Liver (tissue), 9 donors: ENCODE measurements around the gene GNAI3. TPM values are rescaled to one million over a fixed set of nuclear protein-coding genes. Genes with fewer than 3 reads are reported as not detected.
A peak's percentile ranks its signal among the peaks of the same experiment; 100 is the strongest.

ENCODE experiments used
- DNase-seq: peaks from one replicate; pipeline ENCODE4 v3.0.0-alpha.2; 2017; ENCODE audit warnings: low spot score
- H3K27ac ChIP-seq, 2 donors: one replicate each; pipeline ENCODE4 v1.7.0; 2013; ENCODE audit warnings: inconsistent platforms in 2 of 2, low read length in 2 of 2, control low read depth in 1 of 2, low read depth in 1 of 2, mild to moderate bottlenecking in 1 of 2
- H3K27me3 ChIP-seq, 4 donors: one replicate each; pipeline versions ENCODE4 v1.6.1 to v1.7.0; 2013; ENCODE audit warnings: low read length in 3 of 4, inconsistent platforms in 1 of 4, mild to moderate bottlenecking in 1 of 4, moderate library complexity in 1 of 4; ENCODE audit not compliant: control insufficient read depth in 4 of 4, insufficient read depth in 4 of 4
- H3K36me3 ChIP-seq, 4 donors: one replicate each; pipeline versions ENCODE4 v1.6.1 to v1.7.0; 2013; ENCODE audit warnings: low read length in 3 of 4, mild to moderate bottlenecking in 3 of 4, low read depth in 1 of 4, moderate library complexity in 1 of 4; ENCODE audit not compliant: control insufficient read depth in 4 of 4, insufficient read depth in 3 of 4
- H3K4me1 ChIP-seq, 4 donors: one replicate each; pipeline versions ENCODE4 v1.6.1 to v1.7.0; 2013; ENCODE audit warnings: low read length in 3 of 4, mild to moderate bottlenecking in 3 of 4, moderate library complexity in 1 of 4; ENCODE audit not compliant: control insufficient read depth in 4 of 4, insufficient read depth in 4 of 4
- H3K4me3 ChIP-seq, 3 donors: one replicate each; pipeline versions ENCODE4 v1.6.1 to v1.7.0; 2013; ENCODE audit warnings: low read length in 3 of 3, control low read depth in 1 of 3, low read depth in 1 of 3, mild to moderate bottlenecking in 1 of 3
- H3K9ac ChIP-seq, 2 donors: one replicate each; pipeline ENCODE4 v1.7.0; 2013; ENCODE audit warnings: low read length in 2 of 2, mild to moderate bottlenecking in 2 of 2, moderate library complexity in 2 of 2, control low read depth in 1 of 2, low read depth in 1 of 2
- H3K9me3 ChIP-seq, 4 donors: one replicate each; pipeline versions ENCODE4 v1.6.1 to v1.7.0; 2013; ENCODE audit warnings: low read length in 3 of 4; ENCODE audit not compliant: control insufficient read depth in 4 of 4
- ATF3 ChIP-seq: IDR thresholded peaks from 2 replicates; pipeline ENCODE4 v1.6.1; 2016; ENCODE audit warnings: antibody characterized with exemption
- EGR1 ChIP-seq, 2 donors: IDR thresholded peaks; 2 replicates each; pipeline ENCODE4 v1.6.1; 2016 to 2018; ENCODE audit warnings: antibody characterized with exemption in 2 of 2, low read depth in 2 of 2
- FOXA1 ChIP-seq: IDR thresholded peaks from 2 replicates; pipeline ENCODE4 v1.6.1; 2016; ENCODE audit warnings: antibody characterized with exemption
- FOXA2 ChIP-seq: IDR thresholded peaks from 2 replicates; pipeline ENCODE4 v1.6.1; 2016; ENCODE audit warnings: antibody characterized with exemption
- GABPA ChIP-seq, 2 donors: IDR thresholded peaks in 1 of 2; conservative IDR thresholded peaks in 1 of 2; 2 replicates each; pipeline ENCODE4 v1.6.1; 2016; ENCODE audit warnings: antibody characterized with exemption in 2 of 2, mild to moderate bottlenecking in 1 of 2, moderate library complexity in 1 of 2
- HNF4A ChIP-seq, 2 donors: conservative IDR thresholded peaks; 2 replicates each; pipeline ENCODE4 v1.6.1; 2016; ENCODE audit warnings: antibody characterized with exemption in 2 of 2, mild to moderate bottlenecking in 2 of 2
- HNF4G ChIP-seq: IDR thresholded peaks from 2 replicates; pipeline ENCODE4 v1.6.1; 2016; ENCODE audit warnings: antibody characterized with exemption
- JUND ChIP-seq, 2 donors: IDR thresholded peaks; 2 replicates each; pipeline ENCODE4 v1.6.1; 2016; ENCODE audit warnings: antibody characterized with exemption in 2 of 2
- NR2F2 ChIP-seq: IDR thresholded peaks from 2 replicates; pipeline ENCODE4 v1.6.1; 2016; ENCODE audit warnings: antibody characterized with exemption
- RAD21 ChIP-seq, 2 donors: IDR thresholded peaks; 2 replicates each; pipeline ENCODE4 v1.6.1; 2016; ENCODE audit warnings: antibody characterized with exemption in 2 of 2, mild to moderate bottlenecking in 2 of 2
- REST ChIP-seq: IDR thresholded peaks from 2 replicates; pipeline ENCODE4 v1.6.1; 2016; ENCODE audit warnings: antibody characterized with exemption, mild to moderate bottlenecking
- RXRA ChIP-seq, 2 donors: IDR thresholded peaks; 2 replicates each; pipeline ENCODE4 v1.6.1; 2017 to 2018; ENCODE audit warnings: antibody characterized with exemption in 2 of 2, mild to moderate bottlenecking in 1 of 2
- SP1 ChIP-seq: IDR thresholded peaks from 2 replicates; pipeline ENCODE4 v1.6.1; 2018; ENCODE audit warnings: antibody characterized with exemption, mild to moderate bottlenecking
- TAF1 ChIP-seq: conservative IDR thresholded peaks from 2 replicates; pipeline ENCODE4 v1.6.1; 2016; ENCODE audit warnings: antibody characterized with exemption, mild to moderate bottlenecking
- YY1 ChIP-seq: IDR thresholded peaks from 2 replicates; pipeline ENCODE4 v1.6.1; 2016; ENCODE audit warnings: antibody characterized with exemption, mild to moderate bottlenecking
- ZBTB33 ChIP-seq: IDR thresholded peaks from 2 replicates; pipeline ENCODE4 v1.6.1; 2016; ENCODE audit warnings: antibody characterized with exemption
- WGBS: extraction: QIAGEN DNeasy Blood & Tissue Kit; methylation state at CpG from one replicate; pipeline ENCODE4 v1.1.7; 2013; 5-methylcytosine and 5-hydroxymethylcytosine counted together
- polyA plus RNA-seq, 2 donors: library from polyadenylated mRNA; stranded (reverse) in 1 of 2; unstranded in 1 of 2; fragments of 200-250 nt in 1 of 2; fragments of >200 nt in 1 of 2; fragmentation: Nextera tagmentation in 1 of 2; extraction: Ambion mirVana in 1 of 2; gene quantifications; one replicate each; pipeline versions ENCODE4 v1.2.1 to v1.2.3, GENCODE V29; 2013 to 2015
- total RNA-seq, 2 donors: library from RNA; depleted of rRNA; stranded (reverse); fragments of >200 nt; gene quantifications; one replicate each; pipeline ENCODE4 v1.2.3, GENCODE V29; 2014
- TF ChIP-seq, protein P1 (sequence below): IDR thresholded peaks from 2 replicates; pipeline ENCODE4 v1.6.1; 2016; ENCODE audit warnings: antibody characterized with exemption
- donor health status: healthy.
- donor health status: healthy.
- donor health status: healthy.
- donor health status: healthy.
- donor health status: healthy.

The GNAI3 gene
- total and polyA plus RNA-seq, 4 donors, result 1.9 to 6.5 (median 4.3) TPM

- Histone ChIP-seq H3K9ac (no peak overlapping the region), H3K27ac (no peak overlapping the region), H3K9me3 (no peaks in the 10 kb centered on the region), H3K4me3 (no peak overlapping the region), H3K27me3 (no peaks in the 10 kb centered on the region), H3K36me3 (peaks cover 0 to 7% (median under 1%) of the 10 kb centered on the region in 4 donors), H3K4me1 (peaks cover 6 to 21% (median 12%) of the 10 kb centered on the region in 4 donors)
- no peak for DNase-seq
- no peak for TF ChIP-seq GABPA (IDR thresholded peaks at IDR 0.05 in 1 of 2, conservative IDR thresholded peaks at IDR 0.05 in 1 of 2)
- no peak for TF ChIP-seq JUND (IDR thresholded peaks at IDR 0.05)
- WGBS, result 94% methylated on average over 12 of the region's 12 CpGs
Measured at GRCh38 chr1:109654519-109654918, 106.1 kb downstream of the GNAI3 start.

- H3K4me3 ChIP-seq, result peak within 1 kb of the TSS; percentile 69 to 95 (median 87)
- peaks cover 6 to 21% (median 13%) of the 10 kb centered on the region in 4 donors for H3K4me1 ChIP-seq
- 1% methylated on average over 54 of the region's 54 CpGs for WGBS
- peak; percentile 80 for DNase-seq
- H3K27me3 ChIP-seq, result no peaks in the 10 kb centered on the region
- H3K9me3 ChIP-seq, result no peaks in the 10 kb centered on the region
- peaks cover 0 to 17% (median 2%) of the 10 kb centered on the region in 4 donors for H3K36me3 ChIP-seq
- peak within 1 kb of the TSS; percentile 82 to 87 for H3K27ac ChIP-seq
- peak within 1 kb of the TSS; percentile 68 to 94 for H3K9ac ChIP-seq
- TF ChIP-seq SP1, result peak; percentile 82
- TF ChIP-seq ZBTB33, result peak; percentile 83
- peak; percentile 57 for TF ChIP-seq NR2F2
- peak; percentile 83 for TF ChIP-seq YY1
- no peak for TF ChIP-seq FOXA2
- TF ChIP-seq ATF3, result no peak
- peak; percentile 81 for TF ChIP-seq HNF4G
- no peak for TF ChIP-seq EGR1 (IDR thresholded peaks at IDR 0.05; ENCODE audit: low read depth in 2 of 2)
- peak in 1 of 2 donors; percentile 56 for TF ChIP-seq RXRA (IDR thresholded peaks at IDR 0.05)
- TF ChIP-seq, protein P1, sequence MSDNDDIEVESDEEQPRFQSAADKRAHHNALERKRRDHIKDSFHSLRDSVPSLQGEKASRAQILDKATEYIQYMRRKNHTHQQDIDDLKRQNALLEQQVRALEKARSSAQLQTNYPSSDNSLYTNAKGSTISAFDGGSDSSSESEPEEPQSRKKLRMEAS, result peak; percentile 68
- TF ChIP-seq HNF4A (conservative IDR thresholded peaks at IDR 0.05), result peak; percentile 81 to 86
- no peak for TF ChIP-seq JUND (IDR thresholded peaks at IDR 0.05)
- peak in 1 of 2 donors; percentile 68 for TF ChIP-seq GABPA (IDR thresholded peaks at IDR 0.05 in 1 of 2, conservative IDR thresholded peaks at IDR 0.05 in 1 of 2)
- peak; percentile 34 to 36 for TF ChIP-seq RAD21 (IDR thresholded peaks at IDR 0.05)
- TF ChIP-seq REST, result peak; percentile 56
- TF ChIP-seq FOXA1, result no peak
- peak; percentile 67 for TF ChIP-seq TAF1
Measured at GRCh38 chr1:109655615-109656519, 107.5 kb downstream of the GNAI3 start, which contains the start of gene GSTM4. TSS of gene GSTM4 (plus strand) at chr1:109656099. CDS start at chr1:109656390, 291 bp downstream.
